Brain microvascular endothelial cell (primary cell): ENCODE results near the gene DENND1A.
"Not testable (repeated sequence)": the region's sequence is repeated elsewhere in the genome, so short reads cannot be mapped to it uniquely, and the experiment has no call there.

Experiments
- DNase-seq: peaks from one replicate; pipeline ENCODE4 v3.0.0-alpha.2; 2020
- H3K27ac ChIP-seq: fragments of 250-450 bp; sonication (Bioruptor Pico); 2 replicates; pipeline ENCODE4 v1.5.1; 2020; ENCODE audit warnings: mild to moderate bottlenecking, moderate library complexity
- H3K27me3 ChIP-seq: fragments of 250-450 bp; sonication (Bioruptor Pico); replicated peaks from 2 replicates; pipeline ENCODE4 v1.5.1; 2020; ENCODE audit warnings: mild to moderate bottlenecking
- H3K36me3 ChIP-seq: fragments of 250-450 bp; sonication (Bioruptor Pico); replicated peaks from 2 replicates; pipeline ENCODE4 v1.5.1; 2020; ENCODE audit warnings: mild to moderate bottlenecking
- H3K4me3 ChIP-seq: 2 replicates; pipeline ENCODE4 v1.5.1; 2011; ENCODE audit warnings: low read depth, mild to moderate bottlenecking, control low read depth, low read length, moderate library complexity
- CTCF ChIP-seq: IDR thresholded peaks from 2 replicates; pipeline ENCODE4 v1.5.1; 2011; ENCODE audit warnings: low read depth, mild to moderate bottlenecking, moderate library complexity, low read length, control low read depth, inconsistent platforms; ENCODE audit errors: missing control alignments
- in situ Hi-C: cut with HindIII; loops from 2 replicates; pipeline ENCODE4 v1.10.0; 2017; ENCODE audit warnings: low sequenced_read_pairs, low pct_ligation_motif_present

Gene DENND1A

GRCh38 chr9:123739902-123740301, 190.0 kb downstream of the DENND1A start:
- H3K36me3 ChIP-seq, result no peaks in the 10 kb centered on the region
- in situ Hi-C loops, result no loop called here
- TF ChIP-seq CTCF, result no peak
- no peak overlapping the region for H3K27ac ChIP-seq
- DNase-seq, result no peak
- H3K27me3 ChIP-seq, result no peaks in the 10 kb centered on the region
- no peak overlapping the region for H3K4me3 ChIP-seq

GRCh38 chr9:123739387-123739786, 190.5 kb downstream of the DENND1A start:
- no peak overlapping the region for H3K27ac ChIP-seq
- H3K4me3 ChIP-seq, result no peak overlapping the region
- H3K27me3 ChIP-seq, result no peaks in the 10 kb centered on the region
- TF ChIP-seq CTCF, result no peak
- in situ Hi-C loops, result no loop called here
- no peak for DNase-seq
- no peaks in the 10 kb centered on the region for H3K36me3 ChIP-seq

GRCh38 chr9:123738648-123739047, 191.3 kb downstream of the DENND1A start:
- no peak for TF ChIP-seq CTCF

GRCh38 chr9:123735376-123735775, 194.6 kb downstream of the DENND1A start:
- Histone ChIP-seq H3K27ac (no peak overlapping the region), H3K36me3 (no peaks in the 10 kb centered on the region), H3K4me3 (no peak overlapping the region), H3K27me3 (no peaks in the 10 kb centered on the region)
- no peak for TF ChIP-seq CTCF
- no peak for DNase-seq
- in situ Hi-C loops, result no loop called here

More at GRCh38 chr9:123738648-123739047, 191.3 kb downstream of the DENND1A start:
- H3K36me3 ChIP-seq, result no peaks in the 10 kb centered on the region
- no peaks in the 10 kb centered on the region for H3K27me3 ChIP-seq
- DNase-seq, result no peak
- in situ Hi-C loops, result no loop called here
- H3K4me3 ChIP-seq, result no peak overlapping the region
- H3K27ac ChIP-seq, result no peak overlapping the region

- H3K27ac ChIP-seq, result not testable (repeated sequence)
Measured at GRCh38 chr9:123728571-123728970, 201.4 kb downstream of the DENND1A start.

GRCh38 chr9:123727332-123727731, 202.6 kb downstream of the DENND1A start:
- TF ChIP-seq CTCF, result no peak
- Histone ChIP-seq H3K36me3 (no peaks in the 10 kb centered on the region), H3K27ac (no peak overlapping the region), H3K4me3 (no peak overlapping the region), H3K27me3 (no peaks in the 10 kb centered on the region)
- DNase-seq, result no peak
- in situ Hi-C loops, result no loop called here

More at GRCh38 chr9:123728571-123728970, 201.4 kb downstream of the DENND1A start:
- DNase-seq, H3K36me3 ChIP-seq, H3K27me3 ChIP-seq, H3K4me3 ChIP-seq, in situ Hi-C loops: not testable (repeated sequence)
